Fibroblast of gingiva (primary cell): ENCODE data around the gene SEMA3A.

ENCODE experiments used
- DNase-seq: peaks from one replicate; pipeline ENCODE4 v3.0.0-alpha.2; 2011; ENCODE audit warnings: low read depth

The SEMA3A gene

DNA sequence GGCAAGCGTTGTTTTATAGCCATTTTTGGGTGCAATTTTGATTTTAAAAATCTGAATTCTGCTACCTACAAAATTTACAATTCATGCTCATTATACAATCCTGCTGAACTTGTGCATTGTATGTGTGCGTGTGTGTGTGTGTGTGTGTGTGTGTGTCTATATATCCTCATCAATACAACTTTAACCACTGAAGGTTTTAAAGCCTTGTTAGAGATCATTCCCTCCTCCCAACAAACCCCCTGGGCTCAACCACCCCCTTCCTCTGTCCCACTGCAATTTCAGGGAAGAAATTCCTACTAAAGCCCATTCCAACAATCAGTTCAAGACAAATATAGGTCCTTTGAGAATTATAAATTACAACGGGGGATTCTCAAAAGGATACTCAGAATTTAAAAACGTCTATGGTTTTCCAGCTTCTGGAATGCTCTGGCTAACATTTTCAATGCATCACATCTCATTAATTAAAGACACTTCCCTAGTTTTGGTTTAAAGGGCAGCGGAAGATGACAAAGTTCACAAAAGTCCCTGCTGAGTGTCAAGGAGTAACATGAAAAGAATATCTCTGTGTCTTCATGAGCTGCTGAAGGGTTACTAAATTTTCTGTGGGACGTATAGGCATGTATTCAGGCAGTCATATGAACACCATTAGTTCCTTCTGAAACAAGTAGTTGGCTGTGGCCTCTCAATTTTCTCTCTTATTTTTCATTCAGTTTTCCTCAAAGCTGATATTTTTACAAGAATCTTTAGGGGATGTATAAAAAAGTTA lies 889 bp upstream of the SEMA3A start:
- no peak for DNase-seq

GRCh38 chr7:84193747-84194146 lies 842 bp downstream of the SEMA3A start:
- DNase-seq: peak; percentile 10

DNA sequence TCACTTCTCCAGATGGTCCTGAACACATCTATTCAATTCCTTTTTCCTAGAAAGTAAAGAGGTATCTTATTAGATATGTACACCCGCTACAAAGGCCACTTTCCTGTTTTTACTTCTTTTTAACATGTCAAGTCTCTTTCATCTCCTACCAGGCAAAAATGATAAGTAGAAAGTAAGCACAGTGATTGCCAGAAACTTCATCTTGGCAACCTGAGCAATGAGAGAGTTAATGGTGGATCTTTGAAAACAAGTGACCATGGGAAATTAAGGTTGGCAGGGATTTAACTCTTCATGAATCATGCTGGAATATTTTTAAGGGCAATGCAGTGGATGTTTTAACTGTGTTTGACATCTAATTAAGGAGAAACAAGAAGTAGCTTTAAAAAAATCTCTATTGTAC lies 2.7 kb downstream of the SEMA3A start:
- DNase-seq: peak; percentile 10

DNA sequence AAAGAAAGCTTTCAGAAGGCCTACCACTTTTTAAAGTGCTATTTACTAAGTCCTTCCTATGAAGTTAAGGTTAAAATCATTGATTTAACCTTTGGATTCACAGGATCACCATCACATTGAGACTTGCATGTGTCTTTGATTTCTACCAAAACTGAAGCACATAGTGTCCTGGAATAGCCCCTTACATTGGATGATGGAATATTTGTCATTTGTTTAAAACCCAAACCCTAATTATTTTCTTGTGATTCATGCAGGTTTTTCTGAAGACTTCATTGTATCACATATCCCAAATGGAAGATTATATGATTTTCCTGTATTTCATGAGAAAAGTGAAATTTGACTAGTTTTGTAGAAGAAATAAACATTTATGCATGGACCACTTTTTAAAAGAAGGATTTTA lies 3.3 kb downstream of the SEMA3A start:
- peak; percentile 11 for DNase-seq

DNA sequence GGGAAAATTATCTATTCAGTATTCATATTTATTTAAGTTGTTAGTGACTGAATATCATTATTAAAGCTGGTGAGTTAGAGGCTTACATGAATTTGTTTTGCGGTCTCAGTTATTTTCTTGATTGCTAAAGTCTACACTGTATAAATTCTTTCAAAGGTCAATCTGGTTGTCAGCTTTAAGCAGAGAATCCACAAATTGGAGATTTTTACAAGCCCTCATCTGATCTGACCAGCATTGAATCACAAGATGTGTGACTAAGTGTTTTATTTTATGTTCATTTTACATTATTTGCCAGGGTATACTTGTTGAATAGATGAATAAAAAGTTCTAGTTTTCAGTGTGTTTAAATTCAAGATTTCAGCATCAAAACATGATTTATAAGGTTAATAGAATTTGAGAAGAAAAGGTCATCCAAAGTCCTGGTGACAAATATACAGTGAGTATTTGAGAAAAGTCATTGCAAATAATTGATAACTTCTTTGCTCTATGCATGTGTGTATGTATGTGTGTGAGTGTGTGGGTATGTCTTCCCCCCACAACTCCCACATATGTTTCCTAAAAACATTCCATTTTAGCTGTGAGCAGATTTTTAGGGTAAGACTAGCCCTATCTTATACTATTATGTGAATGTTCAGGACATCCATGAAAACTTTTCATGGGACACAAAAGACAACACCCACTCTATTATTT lies 4.4 kb downstream of the SEMA3A start:
- peak; percentile 47 for DNase-seq

GRCh38 chr7:84188786-84189405 lies 5.7 kb downstream of the SEMA3A start:
- peak; percentile 28 for DNase-seq

DNA sequence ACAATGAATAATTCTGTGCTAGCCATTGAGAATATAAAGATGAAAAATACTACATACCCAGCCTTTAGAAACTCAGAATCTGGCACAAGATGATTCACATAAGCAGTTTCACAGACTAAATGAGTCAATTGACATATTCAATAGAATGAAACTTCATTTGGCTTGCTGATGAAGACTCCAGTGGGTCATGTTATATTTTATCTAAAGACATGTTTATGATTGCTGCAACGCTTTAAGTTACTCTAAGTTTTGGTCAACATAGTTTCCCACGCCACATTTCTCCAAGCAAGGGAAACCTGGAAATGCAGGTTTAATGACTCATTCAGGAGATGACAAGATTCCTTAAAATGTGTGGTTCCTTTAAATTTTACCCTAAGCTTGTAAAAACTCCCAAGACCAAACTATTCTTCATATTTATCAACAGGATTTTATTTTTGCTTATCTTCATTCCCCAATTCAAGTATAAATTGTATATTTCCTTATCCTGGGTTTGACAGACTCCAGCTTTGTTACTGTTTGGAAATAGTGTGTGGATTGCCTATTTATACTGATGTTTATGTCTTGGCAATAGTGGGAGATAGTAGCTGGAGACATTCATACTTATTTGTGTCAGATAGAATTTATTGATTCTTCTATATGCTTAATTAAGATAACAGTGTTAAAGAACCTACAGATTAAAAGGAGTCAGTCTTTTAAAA lies 6.6 kb downstream of the SEMA3A start:
- DNase-seq: no peak

GRCh38 chr7:84187087-84187805 lies 7.3 kb downstream of the SEMA3A start:
- DNase-seq: no peak

DNA sequence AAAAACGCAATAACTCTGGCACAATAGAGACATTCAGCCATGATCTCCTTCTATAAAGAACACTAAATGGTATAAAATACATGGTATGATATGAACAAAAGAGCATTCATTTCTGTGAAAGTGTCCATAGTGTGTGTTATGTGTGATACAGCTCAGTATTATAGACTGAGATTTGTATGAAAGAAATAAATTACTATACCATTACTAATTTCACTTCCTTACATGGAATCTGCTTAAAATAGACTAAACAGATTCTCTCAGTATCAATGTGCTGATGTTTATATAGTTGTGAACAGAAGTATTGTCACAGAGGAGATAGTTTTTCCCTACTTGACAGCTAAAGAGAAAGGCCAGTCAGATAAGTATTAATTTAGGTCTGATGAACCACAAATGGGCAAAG lies 10.8 kb downstream of the SEMA3A start:
- no peak for DNase-seq

DNA sequence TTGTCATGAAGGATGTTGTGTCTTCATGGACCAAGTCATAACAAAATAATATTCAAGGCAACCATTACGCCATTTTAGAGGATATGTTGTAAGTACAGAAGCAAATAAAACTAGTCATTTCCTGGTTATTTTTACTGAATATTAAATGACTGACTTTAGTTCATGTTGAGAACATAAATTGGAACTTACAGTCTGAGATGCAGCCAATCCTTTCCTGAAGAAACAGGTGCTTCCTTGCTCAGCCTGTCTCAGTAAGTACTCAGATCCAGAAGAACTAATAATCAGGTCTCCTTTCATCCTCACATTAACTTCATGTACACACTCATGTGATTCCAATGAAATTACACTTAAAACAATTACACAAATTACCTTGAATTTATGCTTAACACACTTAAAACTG lies 12.3 kb downstream of the SEMA3A start:
- DNase-seq: no peak

- no peak for DNase-seq
Measured at GRCh38 chr7:84181628-84182027, 13.0 kb downstream of the SEMA3A start.

DNA sequence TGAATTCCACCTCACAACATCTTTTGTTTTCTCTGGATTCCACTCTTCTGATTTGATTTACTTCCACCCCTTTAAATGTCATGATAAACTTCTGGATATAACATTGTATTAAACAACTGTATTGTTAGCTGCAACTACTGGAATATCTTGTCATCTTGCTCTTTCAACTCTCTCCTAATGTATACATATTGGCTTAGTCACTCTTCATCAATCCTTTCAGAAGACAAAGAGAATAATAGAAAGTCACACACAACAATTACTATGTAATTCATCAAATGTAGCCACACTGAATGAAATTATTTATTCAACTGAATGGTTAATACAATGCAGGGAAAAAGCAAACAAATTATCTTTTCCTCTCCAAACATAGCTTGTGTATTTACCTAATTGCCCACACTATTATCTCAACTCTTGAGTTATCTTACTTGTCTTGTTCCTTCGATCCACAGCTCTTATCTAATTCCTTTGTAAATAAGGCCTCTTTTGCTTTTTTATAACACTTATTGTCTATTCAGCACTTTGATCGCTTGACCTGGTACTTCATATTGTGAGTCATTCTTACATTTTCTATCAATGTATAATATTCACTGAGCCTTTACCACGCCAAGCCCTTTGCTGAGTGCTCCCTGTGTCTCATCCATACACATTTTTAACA lies 16.7 kb downstream of the SEMA3A start:
- no peak for DNase-seq

DNA sequence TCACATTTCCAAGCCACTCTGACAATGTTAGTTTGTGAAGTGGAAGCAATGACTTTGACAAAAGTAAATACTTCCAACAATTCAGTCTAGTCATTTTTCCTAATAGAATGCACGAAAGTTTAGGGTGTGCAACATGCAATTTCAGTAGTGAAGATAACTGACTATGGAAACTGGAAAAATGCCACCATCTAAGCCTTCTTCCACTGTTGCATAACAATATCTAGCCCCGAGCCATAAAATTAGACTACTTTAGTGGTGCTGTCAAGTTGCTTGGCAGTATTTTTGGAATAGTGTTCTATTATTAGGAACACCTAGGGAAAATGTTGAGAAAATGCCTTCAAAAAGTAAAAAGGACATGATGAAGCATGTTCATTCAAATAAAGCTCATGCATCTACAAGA lies 17.9 kb downstream of the SEMA3A start:
- peak; percentile 34 for DNase-seq

DNA sequence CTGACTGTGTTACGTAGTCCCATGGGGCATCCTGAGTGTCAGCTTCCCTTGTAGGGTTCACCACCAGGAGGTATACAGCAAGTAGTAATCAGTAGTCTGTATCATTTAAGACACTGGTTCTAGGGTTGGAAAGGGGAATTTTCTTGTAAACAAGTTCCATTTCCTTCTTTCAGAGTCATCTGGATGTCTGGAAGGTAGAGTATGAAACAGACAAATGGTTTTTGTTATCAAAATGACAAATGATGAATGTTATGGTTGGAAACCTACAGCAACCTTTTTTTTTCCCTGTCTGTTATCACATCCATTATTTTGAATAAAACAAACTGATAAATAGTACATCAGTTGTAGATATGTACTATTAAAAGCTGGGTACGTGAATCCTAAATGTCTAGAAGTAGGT lies 19.1 kb downstream of the SEMA3A start:
- no peak for DNase-seq

GRCh38 chr7:84170646-84171045 lies 23.9 kb downstream of the SEMA3A start:
- no peak for DNase-seq

- peak; percentile 22 for DNase-seq
Measured at GRCh38 chr7:84162584-84162983, 32.0 kb downstream of the SEMA3A start.

- DNase-seq: no peak
Measured at GRCh38 chr7:84162125-84162524, 32.5 kb downstream of the SEMA3A start.

DNA sequence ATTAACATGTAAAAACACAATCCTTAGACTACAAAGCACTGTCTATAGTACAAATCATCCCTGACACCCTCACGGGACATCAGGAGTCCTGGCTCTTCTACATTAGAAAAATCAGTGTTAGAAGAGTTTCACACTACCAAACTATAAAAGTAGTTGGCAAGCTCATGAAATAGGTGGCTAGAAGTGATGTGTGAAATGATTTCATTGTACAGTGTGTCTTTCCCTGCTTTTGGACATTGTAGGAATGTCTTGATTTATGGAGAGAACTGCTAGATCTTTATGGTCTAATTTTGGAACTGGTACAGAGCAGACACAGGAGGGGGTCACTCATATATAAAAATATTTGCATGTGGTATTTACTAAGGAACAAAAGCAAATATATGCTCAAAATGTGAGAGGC lies 33.2 kb downstream of the SEMA3A start:
- DNase-seq: no peak

GRCh38 chr7:84159435-84159834 lies 35.2 kb downstream of the SEMA3A start:
- no peak for DNase-seq

DNA sequence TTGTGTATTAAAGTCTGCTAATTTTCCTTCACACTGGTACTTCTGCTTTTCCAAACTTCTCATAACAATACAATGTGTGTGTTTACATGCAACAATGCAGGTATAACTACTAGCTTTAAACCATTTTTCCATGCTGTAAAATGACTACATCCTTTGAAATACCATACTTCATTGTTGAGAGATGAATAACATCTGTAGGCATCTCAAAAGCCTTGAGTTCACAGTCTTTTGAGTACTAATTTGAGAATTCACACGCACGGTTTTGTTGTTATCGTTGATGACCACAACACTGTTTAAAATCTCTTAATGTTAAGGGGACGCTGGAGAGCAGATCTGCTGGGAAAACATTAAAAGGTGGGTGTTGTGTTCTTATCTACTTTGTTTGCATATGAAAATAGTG lies 37.4 kb downstream of the SEMA3A start:
- DNase-seq: no peak

DNA sequence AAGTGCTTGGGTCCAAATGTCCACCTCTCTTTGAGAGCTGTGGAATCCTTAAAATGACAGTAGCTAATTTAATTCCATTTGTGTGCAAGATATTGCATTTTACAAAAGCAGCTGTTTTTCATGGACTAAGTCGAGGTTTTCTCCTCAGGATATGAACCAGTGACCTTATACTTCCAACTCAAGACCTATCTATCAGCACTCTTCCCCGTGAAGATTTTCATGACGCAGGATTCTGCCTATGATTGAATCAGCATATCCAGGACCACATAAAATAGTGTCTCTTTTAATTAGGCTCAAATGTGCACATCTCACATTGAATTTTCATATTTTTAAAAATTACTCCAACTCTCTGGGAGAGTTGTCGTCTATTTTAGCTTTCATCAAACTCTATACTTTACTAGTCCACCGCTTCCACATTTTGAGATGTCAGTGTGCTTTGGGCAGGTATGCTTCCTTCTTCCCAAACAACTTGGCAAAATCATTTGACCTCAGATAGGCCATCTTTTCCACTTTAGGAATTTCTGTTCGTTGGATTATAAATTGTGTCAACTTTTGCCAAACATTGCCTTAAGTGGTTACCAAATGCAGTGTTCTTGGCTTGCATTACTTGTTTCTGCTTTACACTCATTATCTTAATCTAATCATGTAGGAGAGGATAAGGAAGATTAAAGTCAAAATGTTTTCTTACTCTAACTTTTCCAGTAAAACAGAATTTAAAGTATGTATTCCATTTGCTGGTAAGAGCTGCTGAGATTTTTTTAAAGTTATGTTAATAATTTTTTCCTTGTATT lies 39.4 kb downstream of the SEMA3A start:
- no peak for DNase-seq
